Activated CD8-positive, alpha-beta memory T cell treated with anti-CD3 and anti-CD28 coated beads, Interleukin-2, amount 10 ng/mL, durations not matched to agents 7 days and 5 days (primary cell): ENCODE measurements around the gene CAPN8. TPM values are rescaled to one million over a fixed set of nuclear protein-coding genes. Genes with fewer than 3 reads are reported as not detected.

Experiments used
- ATAC-seq: fragments of 150-1000 bp; cut with Tn5 transposase; one replicate; pipeline ENCODE4 v1.10.0; 2021; ENCODE audit warnings: moderate library complexity
- CTCF ChIA-PET: fragments of 350-600 bp; sonication (Branson Sonifier 250); formaldehyde crosslinking; loops from one replicate; lab custom pipeline; 2021; ENCODE audit warnings: antibody characterized with exemption; lab: Charles Lee
- DNase-seq: peaks from one replicate; pipeline ENCODE4 v3.0.0-alpha.2; 2020
- H3K27ac Mint-ChIP-seq: one replicate; pipeline ENCODE4 v1.8.0; 2021; ENCODE audit warnings: mild to moderate bottlenecking, mixed read lengths
- H3K27me3 Mint-ChIP-seq: one replicate; pipeline ENCODE4 v1.8.0; 2021; ENCODE audit warnings: mixed read lengths
- H3K36me3 Mint-ChIP-seq: one replicate; pipeline ENCODE4 v1.8.0; 2021; ENCODE audit warnings: mild to moderate bottlenecking, mixed read lengths
- H3K4me1 Mint-ChIP-seq: one replicate; pipeline ENCODE4 v1.8.0; 2021; ENCODE audit warnings: mixed read lengths
- H3K4me3 Mint-ChIP-seq: one replicate; pipeline ENCODE4 v1.8.0; 2021; ENCODE audit warnings: mild to moderate bottlenecking, moderate library complexity, mixed read lengths
- H3K9me3 Mint-ChIP-seq: one replicate; pipeline ENCODE4 v1.8.0; 2022; ENCODE audit warnings: low read depth, mixed read lengths
- total RNA-seq, 2 experiments: library from RNA; stranded (reverse); gene quantifications; one replicate each; pipeline ENCODE4 v1.2.3, GENCODE V29; 2021

CAPN8 gene
- total RNA-seq, 2 experiments from 2014 or later, result not detected

GRCh38 chr1:223708651-223709268 is 43.3 kb upstream of the CAPN8 start:
- CTCF ChIA-PET, result interaction anchor here (1.0 to 5.7 kb wide), 4 partner anchors 11 to 136 kb away, joined by 3 to 41 read pairs (median 6); no protein-coding TSS in a partner anchor
- Mint-ChIP-seq H3K27ac (peak overlapping the region; percentile 3), H3K4me1 (peaks cover 32% of the 10 kb centered on the region), H3K36me3 (peaks cover 7% of the 10 kb centered on the region), H3K9me3 (no peaks in the 10 kb centered on the region), H3K27me3 (no peaks in the 10 kb centered on the region), H3K4me3 (no peak overlapping the region)
- ATAC-seq (no peak), DNase-seq (no peak)

DNA sequence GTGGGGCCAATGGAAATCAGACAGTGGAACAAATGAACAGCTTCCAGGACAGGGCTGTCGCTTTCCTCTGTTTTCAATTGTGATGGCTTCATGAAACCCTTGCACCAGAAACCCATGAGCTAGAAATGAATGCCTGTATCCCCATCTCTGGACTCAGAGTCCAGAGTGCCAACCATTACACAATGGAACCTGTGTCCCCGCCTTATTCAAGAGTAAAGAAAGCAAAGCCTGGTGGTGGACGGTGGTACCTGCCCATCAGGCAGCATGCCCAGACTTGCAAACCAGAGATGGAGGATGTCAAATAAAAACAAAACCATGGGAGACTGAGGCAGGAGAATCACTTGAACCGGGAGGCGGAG is 42.5 kb upstream of the CAPN8 start:
- H3K9me3 Mint-ChIP-seq, result no peaks in the 10 kb centered on the region
- peaks cover 1% of the 10 kb centered on the region for H3K36me3 Mint-ChIP-seq
- no peak overlapping the region for H3K27ac Mint-ChIP-seq
- CTCF ChIA-PET, result interaction anchor here (1.0 to 5.7 kb wide), 6 partner anchors 8 to 136 kb away, joined by 3 to 41 read pairs (median 6); no protein-coding TSS in a partner anchor
- ATAC-seq (no peak), DNase-seq (no peak)
- H3K27me3 Mint-ChIP-seq, result no peaks in the 10 kb centered on the region
- H3K4me1 Mint-ChIP-seq, result peaks cover 32% of the 10 kb centered on the region
- no peak overlapping the region for H3K4me3 Mint-ChIP-seq

GRCh38 chr1:223707256-223708000 is 41.9 kb upstream of the CAPN8 start:
- no peaks in the 10 kb centered on the region for H3K9me3 Mint-ChIP-seq
- no peaks in the 10 kb centered on the region for H3K27me3 Mint-ChIP-seq
- peaks cover 37% of the 10 kb centered on the region for H3K4me1 Mint-ChIP-seq
- no peak overlapping the region for H3K4me3 Mint-ChIP-seq
- no peaks in the 10 kb centered on the region for H3K36me3 Mint-ChIP-seq
- CTCF ChIA-PET, result interaction anchor here (1.0 to 5.7 kb wide), 5 partner anchors 8 to 42 kb away, joined by 3 to 41 read pairs (median 8); no protein-coding TSS in a partner anchor
- no peak overlapping the region for H3K27ac Mint-ChIP-seq
- ATAC-seq, result no peak
- DNase-seq, result no peak

- Mint-ChIP-seq H3K9me3 (no peaks in the 10 kb centered on the region), H3K4me3 (no peak overlapping the region), H3K4me1 (peaks cover 35% of the 10 kb centered on the region), H3K36me3 (no peaks in the 10 kb centered on the region), H3K27ac (no peak overlapping the region), H3K27me3 (no peaks in the 10 kb centered on the region)
- ATAC-seq (no peak), DNase-seq (no peak)
- CTCF ChIA-PET, result interaction anchor here (1.1 to 5.7 kb wide), 3 partner anchors 11 to 84 kb away, joined by 3 to 41 read pairs (median 4); no protein-coding TSS in a partner anchor
Observed at GRCh38 chr1:223706077-223706973, 40.8 kb upstream of the CAPN8 start.

- Mint-ChIP-seq H3K4me1 (peaks cover 41% of the 10 kb centered on the region), H3K27ac (no peak overlapping the region), H3K9me3 (no peaks in the 10 kb centered on the region), H3K36me3 (no peaks in the 10 kb centered on the region), H3K4me3 (no peak overlapping the region), H3K27me3 (no peaks in the 10 kb centered on the region)
- DNase-seq (no peak), ATAC-seq (no peak)
- CTCF ChIA-PET, result interaction anchor here (1.1 to 5.7 kb wide), 3 partner anchors 10 to 85 kb away, joined by 3 to 41 read pairs (median 4); no protein-coding TSS in a partner anchor
Observed at GRCh38 chr1:223704921-223705878, 39.7 kb upstream of the CAPN8 start.

- CTCF ChIA-PET, result interaction anchor here (0.6 to 5.7 kb wide), 2 partner anchors 26 to 45 kb away, joined by 5 to 41 read pairs; no protein-coding TSS in a partner anchor
- H3K4me3 Mint-ChIP-seq, result no peak overlapping the region
- peaks cover 41% of the 10 kb centered on the region for H3K4me1 Mint-ChIP-seq
- ATAC-seq (no peak), DNase-seq (no peak)
- no peaks in the 10 kb centered on the region for H3K36me3 Mint-ChIP-seq
- H3K27me3 Mint-ChIP-seq, result no peaks in the 10 kb centered on the region
- no peaks in the 10 kb centered on the region for H3K9me3 Mint-ChIP-seq
- H3K27ac Mint-ChIP-seq, result no peak overlapping the region
Observed at GRCh38 chr1:223703668-223704013, 38.1 kb upstream of the CAPN8 start.

DNA sequence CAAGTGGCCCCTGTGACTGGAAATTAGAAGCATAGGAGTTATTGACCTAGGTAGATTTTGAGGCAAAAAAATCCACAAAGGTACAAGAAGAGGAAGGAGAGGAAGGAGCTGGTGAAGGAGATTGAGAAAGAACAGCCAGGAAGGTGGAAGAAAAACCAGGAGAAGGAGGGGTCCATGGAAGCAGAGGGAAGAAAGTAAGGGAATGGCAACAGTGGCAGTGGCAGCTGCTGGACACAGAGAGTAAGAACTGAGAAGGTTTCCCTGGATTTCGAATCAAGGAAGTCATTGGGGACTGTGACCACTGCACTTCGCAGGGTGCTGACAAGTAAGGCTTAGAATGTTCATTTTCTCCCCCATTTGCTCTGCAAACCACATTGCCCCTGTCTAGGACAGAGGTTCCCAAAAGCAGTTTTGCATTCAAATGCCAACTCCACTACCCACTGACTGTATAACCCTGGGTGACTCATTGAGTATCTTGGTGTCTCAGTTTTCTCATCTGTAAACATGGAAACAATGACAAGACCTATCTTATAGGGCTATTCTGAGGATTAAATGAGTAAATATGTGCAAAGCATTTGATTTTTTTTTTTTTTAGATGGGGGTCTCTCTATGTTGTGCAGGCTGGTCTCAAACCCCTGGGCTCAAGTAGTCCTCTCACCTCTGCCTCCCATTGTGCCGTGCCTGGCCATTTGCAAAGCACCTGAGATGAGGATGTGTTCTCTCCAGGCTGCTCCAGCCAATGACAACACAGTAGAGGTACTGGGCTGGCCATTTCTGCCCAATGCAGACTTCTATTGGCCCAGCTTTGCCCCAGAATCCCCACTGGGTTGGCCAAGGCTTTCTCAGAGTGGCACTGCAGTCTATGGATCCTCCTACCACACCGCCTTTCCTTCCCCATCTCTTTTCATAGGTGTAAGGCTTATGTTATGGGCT is 37.5 kb upstream of the CAPN8 start:
- Mint-ChIP-seq H3K27me3 (no peaks in the 10 kb centered on the region), H3K36me3 (no peaks in the 10 kb centered on the region), H3K9me3 (no peaks in the 10 kb centered on the region), H3K4me3 (no peak overlapping the region), H3K27ac (no peak overlapping the region), H3K4me1 (peaks cover 45% of the 10 kb centered on the region)
- peak; percentile 34 for ATAC-seq
- CTCF ChIA-PET, result interaction anchor here (0.6 to 4.8 kb wide), 3 partner anchors 26 to 46 kb away, joined by 3 to 76 read pairs (median 5); no protein-coding TSS in a partner anchor
- no peak for DNase-seq

DNA sequence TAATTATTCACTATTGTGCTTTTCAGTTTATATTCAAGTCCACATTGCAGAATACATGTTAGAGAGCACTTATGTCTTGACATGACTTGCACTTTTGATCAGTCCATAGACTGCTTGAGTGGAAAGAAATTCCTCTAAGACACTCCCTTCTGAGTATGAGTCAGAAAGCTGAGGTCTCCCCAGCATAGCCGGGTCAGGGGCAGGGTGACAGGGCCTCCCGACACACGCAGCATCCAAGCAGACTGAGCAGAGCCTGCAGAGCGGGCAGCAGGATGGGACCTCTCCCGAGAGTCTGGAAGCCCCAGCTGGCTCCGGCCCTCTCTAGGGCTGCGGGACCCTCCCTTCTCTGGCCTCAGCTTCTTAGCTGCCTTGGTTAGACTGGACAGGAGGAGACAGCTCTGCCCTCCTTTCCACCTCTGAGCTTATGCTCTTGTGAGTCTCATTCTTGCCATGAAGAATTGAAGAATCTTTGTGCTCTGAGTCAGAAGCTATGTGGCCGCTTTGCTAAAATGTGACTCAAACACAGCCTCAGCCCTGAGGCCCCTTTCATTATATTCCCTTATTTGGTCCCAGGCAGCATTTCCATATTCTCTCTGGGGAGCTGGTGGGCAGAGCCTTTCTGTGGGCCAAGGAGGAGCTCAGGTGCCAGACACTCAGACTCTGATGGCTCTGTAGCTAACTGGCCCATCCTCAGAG is 35.6 kb upstream of the CAPN8 start:
- Mint-ChIP-seq H3K27ac (no peak overlapping the region), H3K4me1 (peaks cover 38% of the 10 kb centered on the region), H3K4me3 (no peak overlapping the region), H3K9me3 (no peaks in the 10 kb centered on the region), H3K27me3 (no peaks in the 10 kb centered on the region), H3K36me3 (no peaks in the 10 kb centered on the region)
- CTCF ChIA-PET, result interaction anchor here (1.0 to 4.8 kb wide), 7 partner anchors 10 to 143 kb away, joined by 3 to 76 read pairs (median 3); partner anchors contain the start of gene CAPN2
- DNase-seq, result no peak
- ATAC-seq, result peak; percentile 56

- Mint-ChIP-seq H3K9me3 (no peaks in the 10 kb centered on the region), H3K4me1 (peaks cover 38% of the 10 kb centered on the region), H3K27ac (no peak overlapping the region), H3K4me3 (no peak overlapping the region), H3K27me3 (no peaks in the 10 kb centered on the region), H3K36me3 (no peaks in the 10 kb centered on the region)
- no peak for DNase-seq
- CTCF ChIA-PET, result interaction anchor here (1.1 to 4.8 kb wide), 5 partner anchors 10 to 144 kb away, joined by 3 to 76 read pairs (median 3); no protein-coding TSS in a partner anchor
- no peak for ATAC-seq
Observed at GRCh38 chr1:223700388-223700918, 35.0 kb upstream of the CAPN8 start.

GRCh38 chr1:223695941-223696340 is 30.4 kb upstream of the CAPN8 start:
- Mint-ChIP-seq H3K9me3 (no peaks in the 10 kb centered on the region), H3K27ac (no peak overlapping the region), H3K4me1 (peaks cover 17% of the 10 kb centered on the region), H3K27me3 (no peaks in the 10 kb centered on the region), H3K36me3 (no peaks in the 10 kb centered on the region), H3K4me3 (no peak overlapping the region)
- DNase-seq (no peak), ATAC-seq (no peak)
- CTCF ChIA-PET, result interaction anchor here (0.6 to 2.7 kb wide), 15 partner anchors 10 to 354 kb away, joined by 3 to 37 read pairs (median 4); partner anchors contain the start of gene CAPN2
